NCI-H2227 (cell line): ENCODE data around the gene UBE3A.
"Not testable (repeated sequence)": the region's sequence is repeated elsewhere in the genome, so short reads cannot be mapped to it uniquely, and the experiment has no call there.

Experiments
- DNase-seq: peaks from one replicate; lab custom pipeline; 2025; ENCODE audit not compliant: unreplicated experiment; lab: John Stamatoyannopoulos, UW

UBE3A gene

DNA sequence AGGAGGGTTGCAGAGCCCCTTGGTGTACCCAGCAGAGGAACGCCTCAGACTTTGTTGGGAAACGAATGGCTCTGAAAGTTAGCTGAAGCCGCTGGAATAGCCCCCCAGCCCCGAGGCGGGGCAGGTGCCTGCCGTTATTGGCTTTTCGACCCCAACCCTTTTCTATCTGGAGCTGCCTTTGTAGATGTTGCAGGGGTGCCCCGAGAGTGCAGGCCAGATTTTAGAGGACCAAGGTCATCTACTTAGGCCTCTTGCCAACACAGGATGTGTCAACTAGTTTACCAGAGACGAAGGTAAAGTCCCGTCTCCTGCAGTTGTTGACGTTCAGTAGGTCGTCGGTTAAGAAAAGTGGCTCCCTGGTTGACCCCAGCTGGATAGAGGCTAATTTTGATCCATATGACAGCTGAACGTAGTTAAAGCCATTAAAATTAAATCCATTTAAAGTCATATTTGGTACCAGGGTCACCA lies 579 bp upstream of the UBE3A start:
- DNase-seq = peak; percentile 48

DNA sequence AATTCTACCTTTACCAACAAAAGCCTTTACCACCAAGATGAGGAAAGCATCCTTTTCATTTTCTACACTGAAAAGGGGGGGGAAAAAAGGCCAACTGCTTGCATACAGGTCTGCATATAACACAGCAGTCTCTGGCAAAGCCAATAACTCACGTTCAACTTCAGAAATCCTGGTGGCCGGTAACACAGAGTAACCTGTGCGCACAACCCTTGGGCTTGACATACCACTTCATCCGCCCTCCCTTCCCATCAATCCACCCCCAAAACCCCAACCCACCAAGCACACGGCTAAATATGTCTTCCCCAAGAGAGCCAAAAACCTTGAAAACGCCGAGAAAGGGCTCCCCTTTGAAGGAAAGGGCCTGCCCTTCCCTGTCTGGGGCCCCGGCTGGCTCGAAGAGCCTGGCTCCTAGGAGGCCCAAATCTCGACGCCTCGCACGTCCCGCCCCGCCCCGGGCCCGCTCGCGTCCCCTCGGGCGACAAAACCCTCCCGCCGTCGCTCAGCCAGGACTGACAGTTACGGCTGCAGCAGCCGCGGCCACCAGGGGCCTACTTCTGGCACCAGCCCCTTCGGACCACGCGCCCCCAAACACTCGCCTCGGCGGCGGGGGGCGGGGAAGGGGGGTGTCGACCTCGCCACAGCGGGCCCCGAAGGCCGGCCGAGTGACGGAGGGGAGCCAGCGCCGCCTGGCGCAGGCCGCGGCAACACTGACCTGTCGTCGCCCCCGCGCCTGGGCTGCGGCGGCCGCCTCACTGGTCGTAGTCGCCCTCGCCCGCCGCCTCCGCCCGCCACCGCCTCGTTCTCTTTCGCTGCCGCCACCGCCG lies 835 bp downstream of the UBE3A start:
- peak; percentile 50 for DNase-seq

DNA sequence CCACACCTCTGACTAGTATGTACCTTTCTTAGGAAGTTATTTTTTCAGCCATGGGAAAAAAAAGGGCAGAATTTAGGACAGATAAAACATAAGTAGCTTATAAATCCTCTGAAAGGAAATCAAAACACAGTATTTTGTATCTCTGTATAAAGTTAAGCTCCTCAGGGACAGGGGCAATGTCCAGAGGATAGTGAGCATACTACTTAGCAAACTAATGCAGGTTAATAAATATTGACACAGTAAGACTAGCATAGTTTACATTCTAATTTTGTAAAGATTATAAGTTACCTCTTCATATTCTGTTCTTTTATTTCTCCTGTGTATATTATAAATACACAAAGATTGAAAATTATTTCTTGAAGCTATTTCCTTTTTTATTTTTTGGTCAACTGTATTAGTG lies 2.1 kb downstream of the UBE3A start:
- no peak for DNase-seq

DNA sequence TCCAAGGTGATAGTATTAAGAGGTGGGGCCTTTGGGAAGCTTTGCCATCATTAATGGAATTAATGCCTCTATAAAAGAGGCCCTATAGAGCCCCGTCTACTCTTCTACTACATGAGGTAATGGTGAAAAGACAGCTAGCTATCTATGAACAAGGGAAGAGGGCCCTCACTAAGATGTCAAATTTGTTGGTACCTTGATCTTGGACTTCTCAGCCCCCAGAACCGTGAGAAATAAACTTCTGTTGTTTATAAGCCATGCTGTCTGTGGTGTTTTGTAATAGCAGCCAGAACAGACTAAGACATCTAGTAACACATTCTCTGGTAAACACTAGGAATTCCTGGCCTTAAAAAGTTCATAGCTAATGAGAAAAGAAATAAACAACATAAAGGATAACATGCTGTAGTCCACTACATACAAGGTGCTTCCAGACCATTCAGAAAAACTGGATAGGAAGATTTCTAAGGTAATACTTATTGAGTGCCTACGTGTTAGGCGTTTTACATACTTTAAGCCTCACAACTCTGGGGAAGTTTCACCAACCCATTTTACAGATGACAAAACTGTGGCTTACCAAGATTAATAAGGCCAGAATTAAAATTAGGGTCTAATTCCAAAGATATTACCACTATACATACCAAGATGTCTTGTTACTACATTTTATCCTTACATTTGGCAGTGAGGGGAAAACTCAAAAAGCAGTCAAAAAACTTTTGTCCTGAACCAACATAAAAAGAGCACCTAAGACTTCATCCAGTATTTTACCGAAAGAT lies 3.2 kb downstream of the UBE3A start:
- DNase-seq = no peak

DNA sequence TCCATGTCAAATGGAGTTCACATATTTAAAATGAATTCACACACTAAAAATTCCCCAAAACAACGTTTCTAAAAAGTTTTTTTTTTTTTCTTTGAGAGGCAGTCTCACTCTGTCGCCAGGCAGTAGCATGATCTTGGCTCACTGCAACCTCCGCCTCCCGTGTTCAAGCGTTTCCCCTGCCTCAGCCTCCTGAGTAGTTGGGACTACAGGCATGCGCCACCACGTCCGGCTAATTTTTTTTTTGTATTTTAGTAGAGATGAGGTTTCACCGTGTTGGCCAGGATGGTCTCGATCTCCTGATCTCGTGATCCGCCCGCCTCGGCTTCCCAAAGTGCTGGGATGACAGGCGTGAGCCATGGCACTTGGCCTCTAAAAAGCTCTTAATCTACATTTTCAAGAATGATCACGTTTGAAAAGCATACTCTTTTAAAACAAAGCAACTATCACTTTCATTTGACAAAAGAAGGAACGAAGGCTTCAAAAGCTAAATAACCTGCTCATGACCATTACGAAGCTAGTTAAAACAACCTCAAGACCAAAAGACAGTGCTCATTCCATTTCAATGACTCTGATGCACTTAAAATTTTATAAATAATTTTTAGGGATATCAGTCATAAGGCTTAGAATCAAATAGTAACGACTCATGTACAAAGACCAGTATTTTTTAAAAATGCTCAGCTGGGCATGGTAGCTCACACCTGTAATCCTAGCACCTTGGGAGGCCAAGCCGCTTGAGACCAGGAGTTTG lies 5.5 kb downstream of the UBE3A start:
- DNase-seq = no peak

DNA sequence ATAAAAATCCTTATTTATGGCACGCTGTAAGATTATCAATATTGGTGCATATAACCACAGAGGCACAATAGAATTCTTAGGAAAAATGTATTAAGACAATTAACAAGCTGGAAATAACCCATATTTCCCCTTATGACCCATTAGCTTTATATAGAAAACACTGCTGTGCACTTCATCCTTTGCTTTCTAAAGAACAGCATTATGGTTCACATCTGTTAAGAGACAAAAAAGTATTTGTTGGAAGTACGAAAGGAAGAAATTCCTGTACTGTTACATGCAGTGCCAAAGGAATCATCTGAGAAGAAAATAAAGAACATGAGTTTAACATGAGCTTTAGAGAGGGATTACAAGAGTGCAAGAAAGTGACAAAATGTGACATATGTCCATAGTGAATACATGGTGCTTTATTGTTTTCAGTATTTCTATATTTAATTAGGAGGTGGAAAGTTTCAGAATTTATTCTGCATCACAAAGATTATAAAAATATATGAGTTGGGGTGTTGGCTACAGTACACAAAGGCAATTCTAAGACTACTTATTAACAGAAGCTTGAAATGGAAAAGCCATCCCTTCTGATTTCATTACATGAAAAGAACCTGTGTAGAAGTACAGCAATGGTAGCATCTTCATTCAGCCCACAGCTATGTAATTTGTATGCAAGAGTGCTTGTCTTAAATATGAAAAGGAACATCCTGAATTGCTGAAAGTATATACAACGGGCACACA lies 6.8 kb downstream of the UBE3A start:
- DNase-seq = no peak

DNA sequence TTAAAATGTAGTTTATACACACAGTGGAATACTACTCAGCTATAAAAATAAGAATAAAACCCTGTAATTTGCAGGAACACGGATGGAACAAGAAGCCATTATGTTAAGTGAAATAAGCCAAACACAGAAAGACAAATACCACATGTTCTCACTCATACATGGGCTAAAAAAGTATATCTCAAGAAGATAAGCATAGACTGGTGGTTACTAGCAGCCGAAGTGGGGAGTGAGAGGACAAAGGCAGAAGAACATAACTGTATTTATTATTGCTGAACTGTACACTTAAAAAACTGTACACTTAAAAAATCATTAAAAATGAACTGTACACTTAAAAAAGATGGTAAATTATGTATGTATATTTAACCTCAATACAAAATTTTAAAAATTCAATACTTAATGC lies 11.0 kb downstream of the UBE3A start:
- no peak for DNase-seq

DNA sequence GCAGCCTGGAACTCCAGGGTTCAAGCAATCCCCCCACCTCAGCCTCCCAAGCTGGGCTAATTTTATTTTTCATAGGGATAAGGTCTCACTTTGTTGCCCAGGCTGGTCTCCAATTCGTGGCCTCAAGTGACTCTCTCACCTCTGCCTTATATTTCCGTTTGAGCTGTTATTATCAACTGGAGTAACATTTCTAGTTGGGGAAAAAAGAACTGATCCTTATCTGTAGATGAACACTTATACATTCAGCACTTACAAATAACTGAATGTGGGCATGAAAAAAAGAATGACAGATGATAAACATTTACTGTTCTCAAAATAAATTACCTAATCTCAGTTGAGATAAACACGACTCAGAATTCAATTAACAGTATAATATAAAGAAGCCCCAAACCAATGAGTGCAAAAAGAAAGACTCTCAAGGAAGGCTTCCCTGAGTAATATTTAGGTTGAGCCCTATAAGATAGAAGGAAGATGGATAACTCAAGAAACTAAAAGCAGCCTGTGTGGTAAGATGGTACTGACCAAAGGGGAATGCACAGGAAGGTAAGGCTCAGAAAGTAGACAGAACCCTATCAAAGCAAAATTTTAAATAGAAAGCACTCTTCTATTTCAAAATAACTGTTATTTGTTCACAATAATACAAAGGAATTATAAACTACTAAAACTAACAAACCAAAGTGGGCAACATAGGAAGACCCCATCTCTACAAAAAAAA lies 11.8 kb downstream of the UBE3A start:
- DNase-seq = no peak

DNA sequence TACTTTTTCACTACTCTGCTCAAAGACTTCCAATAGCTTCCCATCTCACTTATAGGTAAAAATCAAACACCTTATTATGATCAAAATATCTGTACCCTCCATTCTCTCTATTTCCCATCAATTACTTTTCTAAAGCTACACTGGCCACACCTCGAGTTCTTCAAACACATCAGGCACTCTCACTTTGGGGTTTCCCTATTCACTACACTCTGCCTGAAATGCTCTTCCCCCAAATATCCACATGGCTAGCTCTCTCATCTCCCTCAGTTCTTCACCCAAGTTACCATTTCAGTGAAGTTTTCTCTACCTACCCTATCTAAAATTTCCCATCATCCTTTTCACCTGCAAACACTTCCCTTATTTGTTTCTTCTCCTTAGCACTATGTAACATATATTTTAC lies 14.8 kb downstream of the UBE3A start:
- no peak for DNase-seq

DNA sequence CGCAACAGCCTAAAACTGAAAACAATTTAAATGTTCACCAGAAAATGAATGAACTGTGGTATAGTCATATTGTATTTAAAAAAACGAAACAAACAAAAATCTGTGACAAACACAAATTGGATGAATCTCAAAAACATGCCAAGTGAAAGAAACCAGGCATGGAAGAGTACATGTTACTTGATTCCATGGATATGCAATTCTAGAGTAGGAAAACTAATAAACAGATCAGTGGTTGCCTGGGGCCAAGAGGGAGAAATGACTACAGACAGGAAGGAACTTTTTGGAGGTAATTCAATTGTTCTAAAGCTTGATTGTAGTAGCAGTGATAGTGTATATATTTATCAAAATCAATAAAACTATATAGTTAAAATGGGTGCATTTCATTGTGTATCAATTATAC lies 16.8 kb downstream of the UBE3A start:
- DNase-seq = no peak

DNA sequence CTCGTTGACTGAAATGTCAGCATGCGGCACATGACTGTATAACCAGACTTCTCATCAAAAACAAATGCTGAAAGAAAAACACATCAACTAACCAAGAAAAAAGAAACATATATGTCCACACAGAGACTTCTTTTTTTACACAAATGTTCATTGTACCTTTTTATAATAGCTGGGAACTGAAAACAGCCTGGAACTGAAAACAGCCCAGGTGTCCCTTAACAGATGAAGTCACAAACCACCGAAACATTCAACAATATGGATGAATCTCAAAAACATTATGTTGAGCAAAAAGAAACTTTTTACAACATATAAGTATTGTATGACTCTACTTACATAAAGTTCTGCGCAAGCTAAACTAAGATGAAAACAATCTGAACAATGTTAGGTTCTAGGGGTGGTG lies 20.6 kb downstream of the UBE3A start:
- no peak for DNase-seq

DNA sequence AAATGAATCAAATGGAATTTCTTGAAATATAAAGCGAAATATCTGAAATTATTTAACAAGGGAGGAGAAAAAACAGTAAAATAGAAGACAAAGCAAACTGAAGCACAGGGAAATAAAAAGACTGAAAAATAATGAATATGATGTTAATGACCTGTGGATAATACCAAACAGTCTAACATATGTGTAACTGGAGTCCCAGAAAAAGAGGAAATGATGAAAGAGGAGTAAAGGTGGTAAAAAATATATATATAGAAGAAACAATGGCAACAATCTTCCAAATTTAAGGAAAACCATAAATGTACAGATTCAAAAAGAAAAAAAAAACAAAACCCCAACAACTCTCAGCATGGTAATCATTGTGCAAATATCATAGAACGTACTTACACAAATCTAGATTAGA lies 21.2 kb downstream of the UBE3A start:
- DNase-seq = no peak

DNA sequence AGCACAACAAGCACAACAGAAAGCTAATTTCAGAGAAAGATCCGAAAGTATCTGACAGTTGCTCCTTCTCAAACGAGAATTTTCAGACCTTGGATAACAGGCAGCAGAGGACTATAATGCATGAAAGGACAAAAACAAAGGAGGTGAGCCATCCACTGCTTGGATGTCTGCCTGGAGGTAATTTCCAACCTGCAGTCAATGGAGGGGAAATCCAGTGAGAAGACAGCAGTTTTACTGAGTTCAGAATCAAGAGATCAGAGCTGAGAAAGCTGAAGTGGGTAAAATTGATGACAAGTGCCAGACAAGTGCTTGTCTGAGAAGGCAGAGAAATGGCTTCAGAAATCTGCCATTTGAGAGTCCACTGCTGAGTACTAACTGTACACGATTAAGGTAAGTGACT lies 22.1 kb downstream of the UBE3A start:
- DNase-seq = peak; percentile 0

DNA sequence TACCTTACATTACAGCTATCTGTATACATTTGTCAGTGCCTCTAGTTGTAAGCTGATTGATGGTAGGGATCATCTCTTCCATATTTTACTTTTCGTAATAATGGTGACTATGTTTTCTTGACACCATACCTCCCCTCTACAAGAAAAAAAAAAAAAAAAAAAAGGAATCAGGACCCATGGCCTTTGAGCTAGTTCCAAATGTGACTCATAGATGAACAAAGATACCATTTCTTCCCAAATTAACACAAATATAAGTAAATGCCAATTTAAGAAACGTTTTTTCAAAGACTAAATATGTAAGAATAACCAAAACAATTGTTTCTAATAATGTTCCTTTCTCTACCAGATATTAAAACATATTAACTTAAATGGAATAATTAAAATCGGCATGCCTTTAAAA lies 23.1 kb downstream of the UBE3A start:
- DNase-seq = no peak

DNA sequence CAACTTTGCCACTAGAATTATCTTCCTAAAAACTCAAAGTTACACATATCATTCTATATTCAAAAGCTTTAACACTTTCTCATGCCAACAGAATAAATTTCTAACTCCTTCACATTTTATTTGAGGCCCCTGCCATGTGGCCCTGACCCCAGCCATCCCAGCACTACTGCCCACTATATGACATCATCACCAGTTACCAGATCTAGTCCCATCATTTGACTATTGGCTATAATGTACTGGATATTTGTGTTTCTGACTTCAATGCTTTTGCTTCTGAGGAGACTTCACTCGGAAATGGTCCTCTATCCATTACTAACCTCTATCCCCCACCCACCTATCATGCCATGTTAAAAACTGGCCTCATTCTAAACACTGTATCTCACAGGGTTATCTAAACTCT lies 23.6 kb downstream of the UBE3A start:
- DNase-seq = no peak

DNA sequence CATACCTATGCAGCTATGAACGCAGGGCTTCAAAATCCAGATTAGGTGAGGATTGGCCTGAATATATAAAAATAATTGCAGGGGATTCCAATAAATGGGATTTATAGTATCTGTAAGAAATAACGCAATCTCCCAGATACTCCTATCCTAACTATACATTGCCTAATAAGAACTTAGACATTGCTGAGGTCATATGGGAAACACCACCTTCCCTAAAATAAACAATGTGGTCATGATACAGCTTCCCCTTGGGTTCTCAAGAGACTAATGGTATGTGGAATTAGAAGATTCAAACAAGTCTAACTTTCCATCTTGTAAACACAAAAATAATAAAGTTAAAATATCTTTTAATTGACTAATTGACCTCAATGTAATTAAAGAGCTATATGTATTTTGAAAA lies 28.2 kb downstream of the UBE3A start:
- DNase-seq = no peak

DNA sequence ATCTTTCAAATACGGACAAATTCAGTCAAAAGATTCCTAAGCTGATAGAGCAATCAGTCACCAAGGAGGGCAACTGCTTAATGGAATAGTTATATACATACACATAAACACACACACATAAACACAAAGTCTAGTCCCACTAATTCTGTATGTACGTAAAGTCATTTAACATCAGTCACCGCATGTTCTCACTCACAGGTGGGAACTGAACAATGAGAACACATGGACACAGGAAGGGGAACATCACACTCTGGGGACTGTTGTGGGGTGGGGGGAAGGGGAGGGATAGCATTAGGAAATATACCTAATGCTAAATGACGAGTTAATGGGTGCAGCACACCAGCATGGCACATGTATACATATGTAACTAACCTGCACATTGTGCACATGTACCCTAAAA lies 29.1 kb downstream of the UBE3A start:
- DNase-seq = not testable (repeated sequence)

DNA sequence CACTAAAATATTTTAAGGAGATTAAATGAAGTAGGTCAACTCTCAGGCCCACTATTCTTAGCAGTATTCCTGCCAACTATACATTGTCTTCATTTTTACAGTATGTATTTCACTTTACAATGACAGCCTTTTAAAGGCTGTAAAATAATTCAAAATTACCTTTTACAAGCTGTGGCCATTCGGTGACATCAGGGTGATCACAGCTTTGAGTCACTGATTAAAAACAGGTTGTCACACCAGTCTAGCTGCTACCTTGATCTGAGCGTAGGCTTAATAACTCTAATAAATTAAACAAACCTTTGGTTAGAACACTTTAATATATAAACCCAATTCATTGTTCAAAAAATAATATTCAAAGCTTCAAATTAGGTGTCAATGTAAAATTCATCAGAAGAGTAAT lies 29.9 kb downstream of the UBE3A start:
- no peak for DNase-seq

DNA sequence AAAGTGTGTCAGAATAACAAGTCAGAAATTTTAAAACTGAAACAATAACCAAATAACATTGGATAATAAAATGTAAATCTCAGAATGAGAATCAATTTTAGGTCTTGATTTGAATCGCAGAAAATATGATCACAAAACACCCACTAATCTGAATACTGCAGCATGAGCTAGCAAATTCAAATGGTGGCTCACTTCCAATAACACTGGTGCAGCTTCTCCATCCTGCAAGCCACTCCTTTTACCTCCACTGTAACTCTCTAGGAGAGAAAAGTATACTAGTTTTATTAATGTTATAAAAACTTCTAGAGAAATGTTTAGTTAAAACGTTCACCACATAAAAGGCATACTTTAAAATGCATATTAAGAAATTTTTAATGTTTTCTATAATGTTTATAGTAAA lies 30.4 kb downstream of the UBE3A start:
- no peak for DNase-seq

DNA sequence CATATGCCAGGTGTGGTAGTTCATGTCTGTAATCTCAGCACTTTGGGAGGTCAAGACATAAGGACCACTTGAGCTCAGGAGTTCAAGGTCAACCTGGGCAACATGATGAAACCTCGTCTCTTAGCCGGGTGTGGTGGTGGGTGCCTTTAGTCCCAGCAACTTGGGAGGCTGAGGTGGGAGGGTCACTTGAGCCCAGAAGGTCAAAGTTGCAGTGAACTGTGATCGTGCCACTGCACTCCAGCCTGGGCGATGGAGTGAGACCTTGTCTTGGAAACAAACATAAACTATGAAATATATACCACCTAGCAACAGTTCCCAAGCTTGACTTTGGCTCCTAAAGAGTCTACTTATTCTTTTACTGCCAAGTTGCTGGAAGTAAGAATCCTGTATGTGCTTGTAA lies 30.9 kb downstream of the UBE3A start:
- no peak for DNase-seq
